K562 (cell line): ENCODE results near the gene AMELX. TPM values are rescaled to one million over a fixed set of nuclear protein-coding genes. Genes with fewer than 3 reads are reported as not detected.
A peak's percentile ranks its signal among the peaks of the same experiment; 100 is the strongest.

ENCODE experiments used
- ARID2 ChIP-seq: fragments of 450-650 bp; IDR thresholded peaks from 2 replicates; pipeline ENCODE4 v1.6.1; 2017; ENCODE audit warnings: antibody characterized with exemption, mild to moderate bottlenecking
- DEAF1 ChIP-seq: fragments of 450-650 bp; formaldehyde crosslinking; IDR thresholded peaks from 2 replicates; pipeline ENCODE4 v1.4.0; 2020; ENCODE audit warnings: mild to moderate bottlenecking, moderate library complexity
- ETS2 ChIP-seq: IDR thresholded peaks from 2 replicates; pipeline ENCODE4 v1.6.1; 2016; ENCODE audit warnings: borderline replicate concordance, missing genetic modification characterization, mild to moderate bottlenecking, moderate library complexity, missing compliant biosample characterization; ENCODE audit not compliant: poor library complexity, severe bottlenecking
- GTF2F1 ChIP-seq: IDR thresholded peaks from 2 replicates; pipeline ENCODE4 v1.6.1; 2011; ENCODE audit warnings: low read depth, low read length, improper control_type of control experiment
- HLTF ChIP-seq: fragments of 450-650 bp; IDR thresholded peaks from 2 replicates; pipeline ENCODE4 v1.6.1; 2016
- KDM1A ChIP-seq, 2 experiments: fragments of 450-650 bp; IDR thresholded peaks; 2 replicates each; pipeline ENCODE4 v1.6.1; 2016; ENCODE audit warnings: mild to moderate bottlenecking in 2 of 2
- MLLT1 ChIP-seq, 2 experiments: fragments of 450-650 bp; IDR thresholded peaks; 2 replicates each; pipeline ENCODE4 v1.6.1; 2016
- NFE2 ChIP-seq: IDR thresholded peaks from 2 replicates; pipeline ENCODE4 v1.6.1; 2014; ENCODE audit warnings: antibody characterized with exemption, low read depth
- POU5F1 ChIP-seq: fragments of 150-350 bp; IDR thresholded peaks from 2 replicates; pipeline ENCODE4 v1.6.1; 2014; ENCODE audit warnings: borderline replicate concordance, low read length, low read depth, mild to moderate bottlenecking; ENCODE audit not compliant: partially characterized antibody
- TBL1XR1 ChIP-seq, 2 experiments: IDR thresholded peaks; 2 replicates each; pipeline ENCODE4 v1.6.1; 2012; ENCODE audit warnings: improper control_type of control experiment in 2 of 2, low read length in 2 of 2, mild to moderate bottlenecking in 1 of 2
- TFAP4 ChIP-seq: sonication (generic); formaldehyde crosslinking; IDR thresholded peaks from 2 replicates; pipeline ENCODE4 v1.8.0; 2022; ENCODE audit warnings: missing genetic modification reagents, mild to moderate bottlenecking, moderate library complexity, borderline replicate concordance
- ZBTB7A ChIP-seq: IDR thresholded peaks from 2 replicates; pipeline ENCODE4 v1.6.1; 2011; ENCODE audit warnings: low read depth, mild to moderate bottlenecking, low read length, moderate library complexity, borderline replicate concordance; ENCODE audit not compliant: control insufficient read depth
- ZBTB8A ChIP-seq: fragments of 450-650 bp; IDR thresholded peaks from 2 replicates; pipeline ENCODE4 v1.6.1; 2018; ENCODE audit warnings: mild to moderate bottlenecking, moderate library complexity; ENCODE audit not compliant: partially characterized antibody
- ZBTB9 ChIP-seq: fragments of 450-650 bp; formaldehyde crosslinking; IDR thresholded peaks from 2 replicates; pipeline ENCODE4 v1.4.0; 2020; ENCODE audit warnings: mild to moderate bottlenecking, moderate library complexity
- ZC3H4 ChIP-seq: sonication (generic); formaldehyde crosslinking; IDR thresholded peaks from 2 replicates; pipeline ENCODE4 v1.9.0; 2021; ENCODE audit warnings: missing genetic modification reagents, borderline replicate concordance
- ZC3H8 ChIP-seq: fragments of 450-650 bp; IDR thresholded peaks from 2 replicates; pipeline ENCODE4 v1.6.1; 2017
- ZNF217 ChIP-seq: sonication (generic); formaldehyde crosslinking; IDR thresholded peaks from 2 replicates; pipeline ENCODE4 v1.8.0; 2022; ENCODE audit warnings: mild to moderate bottlenecking, missing genetic modification reagents
- ZNF512 ChIP-seq: IDR thresholded peaks from 2 replicates; pipeline ENCODE4 v1.6.1; 2016; ENCODE audit warnings: missing genetic modification characterization, missing compliant biosample characterization
- ZNF589 ChIP-seq: fragments of 200-800 bp; sonication (Bioruptor generic); IDR thresholded peaks from 2 replicates; pipeline ENCODE4 v1.6.1; 2016; ENCODE audit warnings: low read depth, missing genetic modification characterization, missing compliant biosample characterization
- ZNF76 ChIP-seq: fragments of 250-450 bp; sonication (Bioruptor Pico); IDR thresholded peaks from 2 replicates; pipeline ENCODE4 v1.4.0; 2020; ENCODE audit warnings: mild to moderate bottlenecking, moderate library complexity, borderline replicate concordance
- polyA plus RNA-seq, 8 experiments: library from polyadenylated mRNA; depleted of rRNA in 4 of 8; stranded (reverse) in 5 of 8; unstranded in 3 of 8; fragments of >200 nt; fragmentation: Nextera tagmentation in 2 of 8; fragmentation: Illumina TruSeq in 1 of 8; extraction: Ambion mirVana in 2 of 8; extraction: Trizol in 1 of 8; gene quantifications; 2 replicates each; pipeline versions ENCODE4 v1.2.1 to v1.2.3, GENCODE V29; 2011 to 2014; ENCODE audit warnings: inconsistent platforms in 1 of 8, missing spikeins in 1 of 8
- total RNA-seq, 7 experiments: library from RNA; depleted of rRNA in 6 of 7; stranded (reverse); fragments of >200 nt in 6 of 7; fragmentation: Illumina TruSeq in 2 of 7; extraction: Trizol in 2 of 7; gene quantifications; 2 replicates each; pipeline versions ENCODE4 v1.2.1 to v1.2.3, GENCODE V29; 2011 to 2021; ENCODE audit warnings: low replicate concordance in 1 of 7

The AMELX gene
- total and polyA plus RNA-seq, 9 of the 15 experiments (the other 6 are each of a cell fraction or from before 2014, with no cell fraction given): 0.22 TPM; not detected in 8

GRCh38 chrX:11254417-11255109 lies 38.6 kb upstream of the AMELX start (continued):
- TF ChIP-seq ZNF589 (CRISPR knock-in tag): no peak; the same call in 1 of the 2 replicates
- TF ChIP-seq ZC3H4: no peak
- peak; percentile 56; the same call in 1 of the 2 replicates for TF ChIP-seq TFAP4
- no peak for TF ChIP-seq ARID2
- no peak for TF ChIP-seq ETS2 (tag)
- TF ChIP-seq NFE2: no peak
- no peak for TF ChIP-seq MLLT1 (IDR thresholded peaks at IDR 0.05)
- no peak for TF ChIP-seq POU5F1
- no peak for TF ChIP-seq HLTF
- TF ChIP-seq ZBTB7A: no peak
- no peak for TF ChIP-seq ZNF512
- no peak for TF ChIP-seq ZBTB9 (CRISPR knock-in tag)
- TF ChIP-seq ZC3H8: no peak
- no peak for TF ChIP-seq ZNF76 (CRISPR knock-in tag)
- no peak for TF ChIP-seq ZBTB8A
- TF ChIP-seq KDM1A (IDR thresholded peaks at IDR 0.05): peak in 1 of 2 experiments; percentile 41; a peak in 1 of 4 replicates
- TF ChIP-seq GTF2F1: no peak
- 0 out of 4 replicates have a peak, but pooled peaks of 1 of the 2 experiments have one; percentile 8 for TF ChIP-seq TBL1XR1 (IDR thresholded peaks at IDR 0.05; ENCODE audit: low read length in 2 of 2)
- no peak for TF ChIP-seq ZNF217 (CRISPR knock-in tag)
- no peak for TF ChIP-seq DEAF1
